Mesodermal cell (in vitro differentiated cells): ENCODE data around the gene MB.

Experiments
- H3K27ac ChIP-seq: 2 replicates; pipeline ENCODE4 v1.7.0; 2013; ENCODE audit warnings: mild to moderate bottlenecking, low read depth, low read length, moderate library complexity; ENCODE audit not compliant: severe bottlenecking
- H3K36me3 ChIP-seq: 2 replicates; pipeline ENCODE4 v1.7.1; 2013; ENCODE audit warnings: mild to moderate bottlenecking, low read length, moderate library complexity; ENCODE audit not compliant: control insufficient read depth, insufficient read depth
- H3K4me1 ChIP-seq: one replicate; pipeline ENCODE4 v1.7.1; 2013; ENCODE audit warnings: mild to moderate bottlenecking, low read length; ENCODE audit not compliant: insufficient read depth, control insufficient read depth, poor library complexity, severe bottlenecking
- H3K4me3 ChIP-seq: 2 replicates; pipeline ENCODE4 v1.7.0; 2013; ENCODE audit warnings: low read length, control low read depth, mild to moderate bottlenecking; ENCODE audit not compliant: insufficient read depth, poor library complexity, severe bottlenecking; ENCODE audit errors: extremely low read depth
- H3K9me3 ChIP-seq: 2 replicates; pipeline ENCODE4 v1.7.1; 2013; ENCODE audit warnings: mild to moderate bottlenecking, low read length, moderate library complexity; ENCODE audit not compliant: control insufficient read depth
- WGBS, 2 experiments: methylation state at CpG; one replicate each; pipeline ENCODE4 v1.1.5; 2013; ENCODE audit warnings: missing lambda C conversion rate in 2 of 2; ENCODE audit not compliant: insufficient coverage in 2 of 2; 5-methylcytosine and 5-hydroxymethylcytosine counted together

The MB gene

DNA sequence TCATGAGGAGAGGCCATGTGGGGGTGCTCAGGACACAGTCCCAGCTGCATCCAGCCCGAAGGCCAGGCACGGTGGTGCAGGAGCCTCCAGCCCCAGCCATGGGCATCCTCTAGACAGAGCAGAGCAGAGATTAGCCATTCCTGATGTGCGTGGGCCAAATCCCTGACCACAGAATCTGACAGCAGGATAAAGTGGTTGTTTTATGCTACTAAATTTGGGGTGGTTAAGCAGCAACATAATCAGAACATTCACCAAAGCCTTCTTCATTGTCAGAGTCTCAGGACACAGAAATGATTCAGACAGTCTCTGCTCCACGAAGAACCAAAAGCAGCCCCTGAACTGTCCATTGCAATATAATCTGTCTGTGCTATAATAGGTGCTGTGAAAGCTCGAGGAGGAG is 56.8 kb downstream of the MB start:
- Histone ChIP-seq H3K4me3 (no peak overlapping the region), H3K36me3 (no peaks in the 10 kb centered on the region), H3K9me3 (no peaks in the 10 kb centered on the region), H3K4me1 (peaks cover 19% of the 10 kb centered on the region), H3K27ac (no peak overlapping the region)
- 85 to 89% methylated on average over 3 to 5 of the region's 5 CpGs for WGBS, 2 experiments

DNA sequence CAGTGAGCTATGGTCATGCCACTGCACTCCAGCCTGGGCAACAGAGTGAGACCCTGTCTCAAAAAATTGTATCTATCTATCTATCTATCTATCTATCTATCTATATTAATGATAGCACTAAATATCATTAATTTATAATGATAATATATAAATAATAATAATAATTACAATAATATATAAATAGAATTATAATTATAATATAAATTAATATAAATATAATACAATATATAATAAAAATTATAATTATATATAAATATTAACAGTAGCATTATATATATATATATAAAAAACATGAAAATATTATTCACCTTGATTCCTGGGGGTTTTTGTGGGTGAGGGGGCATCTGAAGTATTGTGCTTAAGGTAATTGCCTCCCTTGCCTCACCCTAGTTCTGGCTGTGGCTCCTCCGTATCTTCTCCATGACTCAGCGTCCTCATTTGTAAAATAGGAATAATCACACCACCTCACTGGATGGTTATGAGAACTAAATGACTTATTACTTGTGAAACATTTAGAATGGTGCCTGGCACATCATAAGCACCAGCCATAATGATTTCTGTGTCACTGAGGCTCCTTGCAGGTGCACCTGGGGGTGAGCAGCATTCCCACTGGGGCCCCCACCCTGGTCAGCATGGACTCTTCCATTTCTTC is 57.6 kb downstream of the MB start:
- H3K9me3 ChIP-seq: no peaks in the 10 kb centered on the region
- 80% methylated on average over 1 of the region's 2 CpGs; no CpG with 5 or more reads in 1 of the 2 experiments for WGBS, 2 experiments
- H3K4me1 ChIP-seq: peaks cover 19% of the 10 kb centered on the region
- no peaks in the 10 kb centered on the region for H3K36me3 ChIP-seq
- H3K4me3 ChIP-seq: no peak overlapping the region
- H3K27ac ChIP-seq: no peak overlapping the region

DNA sequence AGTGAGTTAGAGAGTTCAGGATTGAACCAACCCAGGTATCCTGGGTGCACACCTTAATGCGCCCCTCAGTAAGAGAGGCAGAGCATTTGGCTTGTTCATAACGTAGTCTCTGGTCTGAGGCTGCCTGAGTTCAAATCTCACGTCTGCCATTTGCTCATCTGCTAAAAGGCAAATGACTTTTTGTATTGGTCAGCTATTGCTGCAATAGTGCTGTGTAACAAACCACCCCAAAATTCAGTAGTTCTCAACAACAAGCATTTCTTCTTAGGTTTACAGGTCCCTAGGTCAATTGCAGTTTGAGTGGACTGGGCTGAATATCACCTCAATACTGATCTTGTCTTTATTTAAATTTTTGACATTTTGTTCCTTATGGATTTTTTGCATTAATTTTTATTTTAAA is 58.4 kb downstream of the MB start:
- peaks cover 19% of the 10 kb centered on the region for H3K4me1 ChIP-seq
- H3K27ac ChIP-seq: no peak overlapping the region
- H3K4me3 ChIP-seq: no peak overlapping the region
- H3K36me3 ChIP-seq: no peaks in the 10 kb centered on the region
- 100% methylated on average over 1 of the region's 3 CpGs for WGBS, 2 experiments
- no peaks in the 10 kb centered on the region for H3K9me3 ChIP-seq

DNA sequence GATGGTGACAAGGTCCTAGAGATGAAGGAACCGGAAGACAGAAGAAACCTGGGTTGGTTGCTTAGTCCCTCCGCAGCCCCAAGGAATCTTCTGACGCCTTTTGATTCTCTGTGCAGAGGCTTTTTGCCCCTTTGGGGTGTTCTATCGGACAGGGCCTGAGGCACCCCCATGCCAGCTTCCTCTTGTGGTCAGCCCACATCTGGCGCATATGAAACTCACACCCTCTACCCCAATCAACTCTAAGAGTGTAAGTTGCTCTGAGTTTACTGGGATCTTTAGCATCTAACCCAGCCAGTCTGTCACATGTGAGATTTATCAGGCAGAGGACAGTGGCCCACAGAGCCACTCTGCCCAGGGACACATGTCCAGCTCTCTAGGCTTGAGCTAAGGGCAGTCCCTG is 59.1 kb downstream of the MB start:
- Histone ChIP-seq H3K4me1 (peaks cover 14% of the 10 kb centered on the region), H3K9me3 (no peaks in the 10 kb centered on the region), H3K4me3 (no peak overlapping the region), H3K36me3 (no peaks in the 10 kb centered on the region), H3K27ac (no peak overlapping the region)
- 84 to 88% methylated on average over 3 to 5 of the region's 5 CpGs for WGBS, 2 experiments
